GM21737 (cell line): ENCODE data around the gene CLCN7.

Experiments
- ATAC-seq: cut with Tn5 transposase; IDR thresholded peaks from one replicate; pipeline ENCODE4 v1.9.1; 2021; ENCODE audit warnings: mild to moderate bottlenecking, moderate library complexity; ENCODE audit not compliant: unreplicated experiment

Gene CLCN7

DNA sequence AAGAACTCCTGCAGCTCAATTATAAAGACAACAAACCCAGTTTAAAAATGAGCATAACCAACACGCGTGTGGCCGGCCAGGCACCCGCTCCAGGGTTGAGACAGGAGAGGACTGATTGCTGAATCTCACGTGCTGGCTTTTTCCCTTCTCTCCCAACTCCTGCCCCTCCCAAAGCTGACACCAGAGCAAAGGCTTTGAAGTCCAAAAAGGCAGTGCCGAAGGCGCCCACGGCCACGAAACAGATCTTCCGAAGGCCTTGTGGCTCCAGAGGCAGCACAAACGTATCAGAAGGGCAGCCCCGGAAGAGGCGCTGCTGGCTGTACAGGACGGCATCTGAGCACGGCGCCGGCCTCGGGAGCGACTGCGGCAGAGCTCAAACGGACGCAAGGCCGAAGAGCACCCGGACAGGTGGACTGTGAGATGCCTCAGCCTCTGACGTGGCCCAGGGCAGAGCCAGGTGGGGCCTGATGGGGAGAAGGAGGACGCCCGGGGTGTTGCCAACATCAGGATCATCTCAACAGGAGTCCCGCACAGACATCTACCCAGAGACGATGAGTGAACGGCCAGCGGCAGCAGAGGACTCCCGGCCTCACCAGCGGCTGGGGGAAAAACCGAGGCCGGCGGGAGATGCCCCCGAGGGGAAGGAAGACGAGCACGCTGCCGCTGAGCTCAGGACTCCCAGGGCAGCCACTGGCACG is 10.5 kb downstream of the CLCN7 start:
- ATAC-seq: no peak

DNA sequence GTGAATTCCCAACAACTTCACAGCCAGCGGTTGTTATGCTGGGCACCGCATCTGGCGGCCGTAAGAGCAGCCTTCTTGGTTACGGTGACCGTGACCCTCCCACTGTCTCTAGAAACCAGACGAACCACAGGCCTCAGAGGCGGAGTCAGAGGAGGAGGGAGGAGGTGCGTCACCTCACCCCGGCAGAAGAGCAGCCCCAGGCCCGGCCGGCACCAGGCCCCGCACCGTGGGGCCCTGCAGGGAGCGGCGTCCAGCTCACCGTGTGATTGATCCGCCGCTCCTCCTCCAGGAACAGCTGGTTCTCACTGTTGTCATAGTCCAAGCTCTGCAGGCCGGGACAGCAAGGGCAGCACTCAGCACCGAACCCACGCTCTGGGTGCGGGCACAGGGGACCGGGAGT is 13.7 kb downstream of the CLCN7 start:
- ATAC-seq: no peak

DNA sequence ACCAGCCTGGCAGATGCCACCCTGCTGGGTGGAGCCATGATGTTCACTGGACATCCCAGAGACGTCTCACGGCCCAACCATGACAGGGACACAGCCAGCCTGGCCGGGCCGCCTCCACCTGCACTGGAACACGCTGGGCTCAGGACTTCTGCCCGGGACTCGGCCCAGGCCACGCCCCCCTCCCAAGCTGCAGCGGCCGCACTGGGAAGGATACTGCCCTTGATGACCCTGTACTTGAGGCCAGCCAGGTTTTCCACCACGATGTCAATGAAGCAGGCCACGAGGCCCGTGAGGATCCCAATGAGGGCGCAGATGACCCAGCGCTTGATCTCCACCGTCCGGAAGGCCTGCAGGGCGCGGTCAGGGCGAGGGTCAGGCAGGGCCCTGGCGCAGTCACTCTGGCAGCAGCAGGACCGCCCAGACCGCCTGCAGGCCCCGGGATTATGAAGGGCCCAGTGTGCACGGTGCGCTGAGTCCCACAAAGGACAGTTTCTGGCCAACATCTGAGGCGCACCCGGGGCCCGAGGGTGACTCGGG is 14.2 kb downstream of the CLCN7 start:
- ATAC-seq: no peak

DNA sequence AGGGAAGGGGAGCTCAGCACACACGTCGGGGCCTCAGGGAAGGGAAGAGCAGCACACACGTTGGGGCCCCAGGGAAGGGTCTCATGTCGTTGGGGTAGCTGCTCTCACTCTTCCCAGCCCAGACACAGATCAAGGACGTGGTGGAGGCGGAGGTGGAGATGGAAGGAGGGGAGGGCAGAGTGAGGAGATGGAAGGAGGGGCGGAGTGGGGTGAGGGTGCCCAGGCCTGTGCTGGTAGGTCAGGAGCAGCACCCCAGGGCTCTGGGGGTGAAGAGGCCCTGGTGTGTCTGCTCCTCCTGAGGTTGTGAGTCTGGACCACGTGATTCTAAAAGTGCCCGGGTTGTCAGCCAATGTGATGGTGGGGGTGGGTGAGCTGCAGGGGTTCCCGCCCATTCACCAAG is 14.9 kb downstream of the CLCN7 start:
- ATAC-seq: no peak

DNA sequence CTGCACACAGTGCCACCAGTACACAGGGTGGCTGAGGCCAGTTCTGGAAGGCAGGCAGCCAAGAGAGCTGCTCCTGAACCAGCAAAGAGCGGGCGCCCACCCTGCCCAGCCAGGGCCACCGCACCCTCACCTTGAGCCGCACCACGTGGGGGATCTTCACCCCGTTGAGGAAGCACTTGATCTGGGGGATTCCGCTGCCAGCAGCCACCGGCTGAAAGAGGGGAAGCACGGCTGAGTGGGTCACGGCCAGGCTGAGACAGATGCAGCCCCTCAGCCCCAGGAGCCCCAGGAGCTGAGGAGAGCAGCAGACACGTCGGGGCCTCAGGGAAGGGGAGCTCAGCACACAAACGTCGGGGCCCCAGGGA is 15.9 kb downstream of the CLCN7 start:
- ATAC-seq: no peak

- ATAC-seq: no peak
These were observed 16.4 kb downstream of the CLCN7 start for GRCh38 chr16:1458336-1458976.

DNA sequence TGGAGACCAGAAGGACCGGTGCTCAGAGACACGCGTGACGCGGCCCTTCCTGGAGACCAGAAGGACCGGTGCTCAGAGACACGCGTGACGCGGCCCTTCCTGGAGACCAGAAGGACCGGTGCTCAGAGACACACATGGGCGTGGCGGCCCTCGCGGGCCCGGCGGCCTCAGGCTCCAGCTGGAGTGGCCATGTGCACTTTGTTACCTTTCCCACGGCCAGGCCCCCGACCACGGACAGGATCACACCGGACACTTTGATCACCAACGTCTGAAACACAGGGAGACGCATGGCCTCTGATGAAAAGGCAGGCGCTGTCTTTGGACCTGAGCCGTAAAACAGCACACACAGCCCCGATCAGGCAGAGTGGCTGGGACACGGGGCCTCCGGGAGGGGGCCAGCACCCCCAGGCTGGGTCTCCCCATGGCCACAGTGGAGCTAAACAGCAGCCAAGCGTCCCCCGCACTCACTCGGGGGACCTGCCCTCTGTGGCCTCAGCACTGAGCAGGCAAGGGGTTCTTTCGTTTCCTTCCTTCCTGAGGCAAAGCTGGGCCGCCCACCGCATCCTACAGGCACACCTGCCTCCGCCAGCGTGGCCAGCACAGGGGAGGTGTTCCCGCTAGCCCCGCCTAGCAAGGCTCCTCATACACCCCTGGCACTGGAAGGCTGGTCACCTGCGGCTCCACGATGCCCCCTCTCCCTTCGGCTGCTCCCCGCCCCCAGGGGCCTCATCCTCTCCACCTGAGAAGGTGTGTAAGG is 17.2 kb downstream of the CLCN7 start:
- ATAC-seq: no peak

DNA sequence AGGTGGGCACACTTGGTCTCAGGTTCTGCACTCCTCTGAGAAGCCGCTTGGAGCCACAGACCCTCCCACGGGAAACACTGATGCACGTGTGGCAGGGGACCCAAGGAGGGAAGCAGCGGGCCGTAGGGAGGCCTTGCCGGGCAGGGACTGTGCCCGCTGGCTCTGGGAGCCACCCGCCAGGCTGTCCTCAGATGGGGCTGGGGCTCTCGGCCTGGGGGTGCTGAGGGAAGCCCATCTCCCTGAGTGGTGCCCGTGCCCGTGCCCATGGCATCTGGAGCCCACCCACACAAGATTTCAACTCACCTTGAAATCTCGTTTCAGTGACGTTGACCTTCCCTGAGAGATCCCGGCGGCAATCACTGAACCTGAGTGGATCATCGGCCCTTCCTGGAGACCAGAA is 17.9 kb downstream of the CLCN7 start:
- ATAC-seq: no peak

- ATAC-seq: no peak
These were observed 19.3 kb downstream of the CLCN7 start for GRCh38 chr16:1455190-1456171.

GRCh38 chr16:1454561-1454960 is 20.3 kb downstream of the CLCN7 start:
- no peak for ATAC-seq

DNA sequence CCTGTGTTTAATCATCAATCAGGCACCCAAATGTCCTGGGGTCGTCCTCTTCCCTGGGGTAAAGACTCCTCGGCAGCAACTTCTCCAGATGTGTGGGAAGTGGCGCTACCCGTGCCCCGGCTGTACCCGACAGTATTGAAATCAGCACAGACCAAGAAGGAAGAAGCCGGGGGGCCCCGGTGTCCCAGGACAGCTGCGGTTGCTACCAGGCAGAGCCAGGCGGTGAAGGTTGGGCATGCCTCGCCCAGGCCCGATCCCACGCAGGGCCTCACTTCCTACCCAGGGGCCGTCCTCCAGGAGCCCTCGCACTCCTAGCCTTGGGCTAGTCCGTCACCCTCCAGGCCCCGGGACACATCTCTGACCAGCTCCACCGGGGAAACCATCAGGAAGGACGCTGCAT is 21.5 kb downstream of the CLCN7 start:
- ATAC-seq: no peak

DNA sequence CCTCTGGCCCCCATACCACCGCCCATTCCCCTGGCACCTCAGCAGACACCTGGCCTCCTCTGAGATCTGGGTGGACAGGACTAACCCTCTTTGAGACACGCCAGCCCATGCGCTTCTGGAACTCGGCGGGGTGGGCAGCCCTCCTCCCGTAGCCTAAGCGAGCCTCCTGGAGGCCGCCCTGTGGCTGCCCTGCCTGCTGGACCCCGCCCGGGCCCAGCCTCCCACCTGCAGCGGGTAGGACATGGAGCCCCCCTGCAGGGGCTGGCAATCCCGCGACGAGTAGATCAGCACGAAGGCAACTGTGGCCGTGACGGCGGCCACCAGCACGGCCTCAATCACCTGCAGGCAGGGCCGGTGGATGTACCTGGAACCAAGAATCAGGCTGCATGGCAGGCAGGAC is 22.3 kb downstream of the CLCN7 start:
- no peak for ATAC-seq

GRCh38 chr16:1451702-1452392 is 23.0 kb downstream of the CLCN7 start:
- ATAC-seq: no peak

DNA sequence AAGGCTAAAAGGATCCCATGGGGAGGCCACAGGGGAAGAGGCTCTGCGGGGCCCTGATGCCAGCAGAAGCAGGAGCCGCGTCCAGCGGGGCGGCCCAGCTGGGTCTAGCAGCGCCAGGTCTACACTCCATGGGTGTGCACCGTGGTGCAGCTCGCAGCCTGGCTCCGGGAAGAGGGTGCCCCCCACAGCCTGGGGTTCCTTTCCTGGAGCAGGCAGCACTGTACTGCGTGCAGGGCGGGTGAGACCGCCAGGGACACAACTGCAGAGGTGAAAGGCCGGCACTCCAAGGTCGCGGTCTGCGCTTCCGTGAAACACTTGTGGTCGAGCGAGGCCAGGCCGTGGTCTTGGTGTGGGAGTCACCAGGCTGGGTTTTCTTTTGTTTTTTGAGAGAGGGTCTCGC is 24.0 kb downstream of the CLCN7 start:
- no peak for ATAC-seq

GRCh38 chr16:1450218-1450617 is 24.6 kb downstream of the CLCN7 start:
- no peak for ATAC-seq

DNA sequence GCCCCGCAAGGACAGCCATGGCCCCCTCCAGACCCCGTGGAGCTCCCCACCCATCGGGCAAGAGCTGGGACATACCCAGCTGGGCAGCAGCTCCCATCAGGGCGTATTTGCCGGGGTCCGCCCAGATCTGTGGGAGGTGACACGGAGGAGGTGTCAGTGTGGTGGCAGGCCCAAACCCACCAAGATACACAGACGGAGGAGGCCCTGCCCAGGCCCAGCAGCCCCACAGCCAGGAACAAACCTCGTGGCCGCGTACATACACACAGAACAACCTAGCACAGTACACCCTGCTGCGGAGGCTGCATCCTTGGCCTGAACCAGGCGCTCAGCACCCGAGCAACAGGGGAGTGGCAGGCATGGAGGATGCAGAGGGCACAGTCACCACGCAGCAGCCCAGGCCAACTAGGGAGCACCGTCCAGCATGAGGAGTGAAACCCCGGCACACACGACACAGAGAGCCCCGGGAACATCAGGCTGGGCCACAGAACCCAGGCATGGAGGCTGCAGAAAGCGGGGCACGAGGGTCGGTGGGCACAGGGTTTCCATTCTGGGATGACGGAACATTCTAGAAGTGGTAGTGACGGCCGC is 25.5 kb downstream of the CLCN7 start:
- ATAC-seq: no peak

GRCh38 chr16:1448536-1449116 is 26.2 kb downstream of the CLCN7 start:
- no peak for ATAC-seq

DNA sequence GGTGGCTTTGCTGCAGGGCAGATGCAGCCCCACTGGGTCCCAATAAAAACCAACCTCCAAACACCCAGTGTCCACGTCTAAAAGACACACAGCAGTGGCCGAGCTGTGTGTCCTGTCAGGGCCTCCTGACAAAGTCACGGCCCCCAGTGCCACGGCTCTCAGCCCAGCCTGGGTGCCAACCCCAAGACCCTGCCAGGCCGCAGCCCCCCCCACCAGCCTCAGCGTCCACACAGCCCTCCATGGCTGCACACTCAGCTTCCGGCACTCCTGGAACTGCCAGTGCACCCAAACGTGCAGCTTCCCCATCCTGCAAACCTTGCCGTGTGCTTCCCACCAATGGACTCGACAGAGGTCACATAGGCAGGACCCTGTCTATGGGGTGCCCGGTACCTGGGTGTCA is 26.9 kb downstream of the CLCN7 start:
- ATAC-seq: no peak

- no peak for ATAC-seq
These were observed 28.3 kb downstream of the CLCN7 start for GRCh38 chr16:1446296-1447080.
